ENCODE measurements around the gene DNAJB8.

The DNAJB8 gene

DNA sequence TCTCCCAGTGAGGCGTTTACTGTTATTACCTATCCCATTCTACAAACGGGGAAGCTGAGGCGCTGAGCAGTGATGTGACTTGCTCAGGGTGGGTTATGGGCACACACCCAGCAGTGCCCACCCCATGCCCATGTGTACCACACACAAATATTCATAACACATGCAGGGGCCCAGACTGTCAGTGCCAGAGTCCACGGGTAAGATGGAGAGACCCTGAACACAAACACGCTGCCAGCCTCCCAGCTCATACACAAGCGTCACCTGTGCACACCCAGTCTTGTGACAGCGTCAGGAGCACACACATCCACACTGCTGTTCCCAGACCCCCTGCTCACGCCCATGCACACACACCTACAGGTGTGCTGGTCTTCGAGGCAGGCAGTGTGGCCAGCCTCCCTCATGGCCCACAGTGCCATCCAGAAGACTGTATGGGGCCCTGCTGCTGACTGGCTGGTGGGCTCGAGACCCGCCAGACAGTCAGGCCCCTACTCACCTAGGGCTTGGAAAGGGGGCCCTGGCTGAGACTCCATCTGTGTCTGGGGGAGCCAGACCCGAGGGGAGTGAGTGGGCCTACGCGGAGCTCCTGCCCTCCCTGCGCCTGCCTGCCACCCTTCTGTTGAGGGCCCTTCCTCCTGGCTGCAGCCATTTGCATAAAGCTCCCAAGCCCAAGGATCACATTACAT is 39.4 kb downstream of the DNAJB8 start:
- Histone ChIP-seq H3K4me1 (ENCODE audit: control insufficient read depth, insufficient read depth, low read length) (peaks cover 10% of the 10 kb centered on the region), H3K27me3 (ENCODE audit: control insufficient read depth, insufficient read depth, low read length) (peaks cover 47% of the 10 kb centered on the region), H3K36me3 (ENCODE audit: insufficient read depth, low read length) (no peaks in the 10 kb centered on the region), H3K4me2 (ENCODE audit: low read length) (no peak overlapping the region), H3K9me3 (replicated peaks; ENCODE audit: low read length) (no peaks in the 10 kb centered on the region), H3K9ac (ENCODE audit: low read depth, low read length) (no peak overlapping the region), H3K4me3 (ENCODE audit: low read length) (no peak overlapping the region)

DNA sequence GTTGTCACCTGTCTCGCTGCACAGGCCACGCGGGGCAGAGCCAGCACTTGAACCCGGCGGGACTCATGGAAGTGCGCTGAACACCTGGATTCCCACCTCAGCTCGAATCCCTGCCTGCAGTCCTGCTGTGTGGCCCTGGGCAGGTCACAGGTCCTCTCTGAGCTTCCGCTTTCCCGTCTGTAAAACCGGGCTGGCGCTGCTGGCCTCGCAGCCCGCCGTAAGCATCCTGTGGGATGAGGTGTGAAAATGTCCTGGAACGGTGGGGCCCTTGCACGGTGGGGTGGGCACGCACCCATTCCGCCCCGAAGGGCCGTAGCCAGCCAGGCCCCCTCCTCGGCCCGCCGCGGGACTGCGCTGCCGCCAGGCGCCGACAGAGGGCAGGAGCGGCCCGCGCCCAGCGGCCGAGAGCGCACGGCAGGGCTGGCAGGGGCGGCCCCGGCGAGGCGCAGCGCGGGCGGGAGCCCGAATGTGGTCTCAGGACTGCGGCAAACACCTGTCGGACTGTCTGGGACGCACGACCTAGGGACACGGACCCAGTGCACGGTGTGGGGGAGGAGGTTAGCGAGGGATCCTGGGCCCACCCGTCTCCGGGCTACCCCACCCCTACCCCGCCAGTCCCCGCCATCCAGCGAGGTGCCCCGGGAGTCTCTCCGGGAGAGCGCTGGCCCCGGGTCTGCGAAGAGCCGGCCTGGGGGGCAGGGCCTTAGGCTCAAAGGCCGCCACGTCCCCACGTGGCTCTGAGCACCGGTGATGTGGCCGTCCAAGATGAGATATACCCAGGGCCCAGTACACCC is 40.4 kb downstream of the DNAJB8 start:
- Histone ChIP-seq H3K9me3 (replicated peaks; ENCODE audit: low read length) (no peaks in the 10 kb centered on the region), H3K27me3 (ENCODE audit: control insufficient read depth, insufficient read depth, low read length) (peaks cover 38% of the 10 kb centered on the region), H3K9ac (ENCODE audit: low read depth, low read length) (no peak overlapping the region), H3K4me3 (ENCODE audit: low read length) (no peak overlapping the region), H3K4me2 (ENCODE audit: low read length) (peak overlapping the region; percentile 76), H3K36me3 (ENCODE audit: insufficient read depth, low read length) (no peaks in the 10 kb centered on the region), H3K4me1 (ENCODE audit: control insufficient read depth, insufficient read depth, low read length) (peaks cover 10% of the 10 kb centered on the region)

DNA sequence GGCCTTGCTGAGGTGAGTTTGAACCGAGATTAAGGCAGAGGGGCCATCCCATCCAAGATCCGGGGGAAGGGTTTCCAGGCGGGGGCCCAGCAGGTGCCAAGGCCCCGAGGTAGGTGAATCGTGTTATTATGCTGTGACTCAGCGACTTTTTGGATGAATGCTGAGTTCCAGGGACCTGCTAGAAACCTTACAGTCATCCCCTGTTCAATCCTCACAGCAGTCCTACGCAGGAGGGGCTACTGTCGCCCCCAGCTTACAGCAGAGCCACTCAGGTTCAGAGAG is 40.9 kb downstream of the DNAJB8 start:
- H3K36me3 ChIP-seq (ENCODE audit: insufficient read depth, low read length), result no peaks in the 10 kb centered on the region
- H3K9ac ChIP-seq (ENCODE audit: low read depth, low read length), result no peak overlapping the region
- H3K4me3 ChIP-seq (ENCODE audit: low read length), result no peak overlapping the region
- no peaks in the 10 kb centered on the region for H3K9me3 ChIP-seq (replicated peaks; ENCODE audit: low read length)
- peaks cover 10% of the 10 kb centered on the region for H3K4me1 ChIP-seq (ENCODE audit: control insufficient read depth, insufficient read depth, low read length)
- no peak overlapping the region for H3K4me2 ChIP-seq (ENCODE audit: low read length)
- peaks cover 32% of the 10 kb centered on the region for H3K27me3 ChIP-seq (ENCODE audit: control insufficient read depth, insufficient read depth, low read length)

DNA sequence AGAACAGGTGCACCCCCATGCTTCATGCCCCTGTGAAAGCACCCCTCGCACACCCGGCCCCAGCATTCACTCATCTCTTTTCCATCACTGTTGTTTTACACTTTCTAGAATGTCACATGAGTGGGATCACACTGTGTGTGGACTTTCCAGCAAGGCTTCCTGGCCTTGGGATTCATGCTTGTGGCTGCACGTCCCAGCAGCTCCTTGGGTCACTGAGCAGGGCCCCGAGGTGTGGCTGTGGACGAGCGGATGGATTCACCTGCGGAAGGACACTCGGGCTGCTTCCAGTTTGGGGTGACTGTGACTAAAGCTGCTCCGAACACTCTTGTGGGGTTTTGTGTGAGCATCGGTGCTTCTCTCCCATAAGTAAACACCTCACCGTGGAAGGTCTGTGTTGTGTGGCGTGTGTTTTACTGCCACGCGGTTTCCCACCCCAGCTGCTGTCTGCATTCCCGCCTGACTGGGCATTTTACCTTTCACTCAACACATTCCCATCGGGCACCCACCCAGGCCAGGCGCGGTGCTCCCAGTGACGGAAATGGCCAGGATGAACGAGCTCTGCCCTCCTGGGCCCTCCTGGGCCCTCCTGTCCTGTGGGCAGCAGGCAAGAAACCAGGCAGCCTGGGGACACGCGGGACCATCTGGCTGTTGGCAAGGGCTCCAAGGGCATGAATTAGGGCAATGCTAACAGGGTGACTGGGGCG is 41.4 kb downstream of the DNAJB8 start:
- Histone ChIP-seq H3K9ac (ENCODE audit: low read depth, low read length) (no peak overlapping the region), H3K4me3 (ENCODE audit: low read length) (no peak overlapping the region), H3K9me3 (replicated peaks; ENCODE audit: low read length) (no peaks in the 10 kb centered on the region), H3K4me2 (ENCODE audit: low read length) (no peak overlapping the region), H3K36me3 (ENCODE audit: insufficient read depth, low read length) (no peaks in the 10 kb centered on the region), H3K27me3 (ENCODE audit: control insufficient read depth, insufficient read depth, low read length) (peaks cover 27% of the 10 kb centered on the region), H3K4me1 (ENCODE audit: control insufficient read depth, insufficient read depth, low read length) (peaks cover 10% of the 10 kb centered on the region)

GRCh38 chr3:128424508-128425069 is 42.1 kb downstream of the DNAJB8 start:
- H3K9ac ChIP-seq (ENCODE audit: low read depth, low read length), result no peak overlapping the region

GRCh38 chr3:128423525-128424147 is 43.1 kb downstream of the DNAJB8 start:
- H3K9me3 ChIP-seq (replicated peaks; ENCODE audit: low read length), result no peaks in the 10 kb centered on the region
- H3K4me3 ChIP-seq (ENCODE audit: low read length), result no peak overlapping the region
- H3K9ac ChIP-seq (ENCODE audit: low read depth, low read length), result no peak overlapping the region
- H3K27me3 ChIP-seq (ENCODE audit: control insufficient read depth, insufficient read depth, low read length), result peaks cover 14% of the 10 kb centered on the region
- no peaks in the 10 kb centered on the region for H3K36me3 ChIP-seq (ENCODE audit: insufficient read depth, low read length)
- peaks cover 10% of the 10 kb centered on the region for H3K4me1 ChIP-seq (ENCODE audit: control insufficient read depth, insufficient read depth, low read length)
- no peak overlapping the region for H3K4me2 ChIP-seq (ENCODE audit: low read length)

More at GRCh38 chr3:128424508-128425069, 42.1 kb downstream of the DNAJB8 start:
- Histone ChIP-seq H3K4me2 (ENCODE audit: low read length) (no peak overlapping the region), H3K4me3 (ENCODE audit: low read length) (no peak overlapping the region), H3K27me3 (ENCODE audit: control insufficient read depth, insufficient read depth, low read length) (peaks cover 20% of the 10 kb centered on the region), H3K4me1 (ENCODE audit: control insufficient read depth, insufficient read depth, low read length) (peaks cover 10% of the 10 kb centered on the region), H3K9me3 (replicated peaks; ENCODE audit: low read length) (no peaks in the 10 kb centered on the region), H3K36me3 (ENCODE audit: insufficient read depth, low read length) (no peaks in the 10 kb centered on the region)

DNA sequence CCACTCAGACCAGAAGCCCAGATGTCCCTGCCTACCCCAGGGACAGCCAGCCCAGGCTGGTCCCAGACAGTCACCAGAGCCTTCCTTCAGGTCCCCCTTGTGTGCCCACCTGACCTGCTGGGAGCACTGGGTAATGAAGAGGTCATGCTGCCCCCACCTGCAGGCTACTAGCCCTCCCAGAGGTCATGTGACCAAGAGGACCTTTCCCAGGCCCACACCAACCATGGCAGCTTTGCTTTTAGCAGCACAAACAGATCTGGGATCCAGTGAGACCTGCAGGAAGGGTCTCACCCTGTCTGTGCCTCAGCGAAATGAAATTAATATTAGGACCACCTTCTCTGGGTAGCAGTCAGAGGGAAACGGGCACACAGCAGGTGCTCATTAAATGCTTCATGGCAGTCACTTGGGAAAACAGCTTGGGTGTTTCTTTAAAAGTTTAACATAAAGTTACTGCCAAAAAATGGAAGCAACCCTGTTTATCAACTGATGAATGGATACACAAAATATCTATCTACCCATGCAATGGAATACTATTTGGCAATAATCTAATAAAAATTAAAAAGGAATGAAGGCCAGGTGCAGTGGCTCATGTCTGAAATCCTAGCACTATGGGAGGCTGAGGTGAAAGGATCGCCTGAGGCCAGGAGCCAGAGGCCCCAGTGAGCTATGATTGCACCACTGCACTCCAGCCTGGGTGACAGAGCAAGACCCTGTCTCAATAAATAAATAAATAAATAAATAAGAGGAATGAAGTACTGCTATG is 43.7 kb downstream of the DNAJB8 start:
- peaks cover 9% of the 10 kb centered on the region for H3K27me3 ChIP-seq (ENCODE audit: control insufficient read depth, insufficient read depth, low read length)
- H3K4me2 ChIP-seq (ENCODE audit: low read length), result no peak overlapping the region
- no peaks in the 10 kb centered on the region for H3K9me3 ChIP-seq (replicated peaks; ENCODE audit: low read length)
- peaks cover 10% of the 10 kb centered on the region for H3K4me1 ChIP-seq (ENCODE audit: control insufficient read depth, insufficient read depth, low read length)
- no peak overlapping the region for H3K4me3 ChIP-seq (ENCODE audit: low read length)
- no peaks in the 10 kb centered on the region for H3K36me3 ChIP-seq (ENCODE audit: insufficient read depth, low read length)
- no peak overlapping the region for H3K9ac ChIP-seq (ENCODE audit: low read depth, low read length)

GRCh38 chr3:128421966-128422365 is 44.7 kb downstream of the DNAJB8 start:
- Histone ChIP-seq H3K27me3 (ENCODE audit: control insufficient read depth, insufficient read depth, low read length) (peaks cover 9% of the 10 kb centered on the region), H3K4me2 (ENCODE audit: low read length) (no peak overlapping the region), H3K4me1 (ENCODE audit: control insufficient read depth, insufficient read depth, low read length) (peaks cover 12% of the 10 kb centered on the region), H3K36me3 (ENCODE audit: insufficient read depth, low read length) (no peaks in the 10 kb centered on the region), H3K9ac (ENCODE audit: low read depth, low read length) (no peak overlapping the region), H3K9me3 (replicated peaks; ENCODE audit: low read length) (no peaks in the 10 kb centered on the region), H3K4me3 (ENCODE audit: low read length) (no peak overlapping the region)

DNA sequence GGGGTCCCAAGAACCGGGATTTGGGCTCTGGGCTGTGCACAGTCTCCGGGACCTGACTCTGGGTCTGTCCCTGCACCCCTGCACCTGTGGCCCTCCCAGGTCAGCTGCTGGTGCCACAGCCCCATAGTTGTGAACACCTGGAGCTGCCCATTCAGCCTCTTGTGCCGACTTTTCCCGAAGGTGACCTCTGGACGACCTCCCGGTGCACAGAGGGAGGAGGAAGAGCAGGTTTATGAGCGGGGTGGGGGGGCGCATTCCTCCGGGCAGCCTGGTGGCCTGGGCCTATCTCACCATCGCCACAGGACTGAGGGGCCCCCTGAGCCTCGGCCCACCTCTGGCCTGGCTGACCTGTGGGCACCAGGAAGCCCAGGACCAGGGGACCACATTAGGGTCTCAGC is 45.3 kb downstream of the DNAJB8 start:
- Histone ChIP-seq H3K4me1 (ENCODE audit: control insufficient read depth, insufficient read depth, low read length) (peaks cover 16% of the 10 kb centered on the region), H3K36me3 (ENCODE audit: insufficient read depth, low read length) (no peaks in the 10 kb centered on the region), H3K27me3 (ENCODE audit: control insufficient read depth, insufficient read depth, low read length) (peaks cover 9% of the 10 kb centered on the region), H3K9ac (ENCODE audit: low read depth, low read length) (no peak overlapping the region), H3K4me3 (ENCODE audit: low read length) (no peak overlapping the region), H3K4me2 (ENCODE audit: low read length) (no peak overlapping the region), H3K9me3 (replicated peaks; ENCODE audit: low read length) (no peaks in the 10 kb centered on the region)

- Histone ChIP-seq H3K27me3 (ENCODE audit: control insufficient read depth, insufficient read depth, low read length) (peaks cover 9% of the 10 kb centered on the region), H3K4me3 (ENCODE audit: low read length) (no peak overlapping the region), H3K36me3 (ENCODE audit: insufficient read depth, low read length) (no peaks in the 10 kb centered on the region), H3K9ac (ENCODE audit: low read depth, low read length) (no peak overlapping the region), H3K4me1 (ENCODE audit: control insufficient read depth, insufficient read depth, low read length) (peaks cover 17% of the 10 kb centered on the region), H3K4me2 (ENCODE audit: low read length) (no peak overlapping the region), H3K9me3 (replicated peaks; ENCODE audit: low read length) (no peaks in the 10 kb centered on the region)
These were observed 45.8 kb downstream of the DNAJB8 start for GRCh38 chr3:128420720-128421438.
